GM21529 (cell line): Measurements from ENCODE around the gene PLA2G15.

Experiments used
- ATAC-seq: cut with Tn5 transposase; IDR thresholded peaks from one replicate; pipeline ENCODE4 v1.9.1; 2021; ENCODE audit not compliant: unreplicated experiment

PLA2G15 gene

DNA sequence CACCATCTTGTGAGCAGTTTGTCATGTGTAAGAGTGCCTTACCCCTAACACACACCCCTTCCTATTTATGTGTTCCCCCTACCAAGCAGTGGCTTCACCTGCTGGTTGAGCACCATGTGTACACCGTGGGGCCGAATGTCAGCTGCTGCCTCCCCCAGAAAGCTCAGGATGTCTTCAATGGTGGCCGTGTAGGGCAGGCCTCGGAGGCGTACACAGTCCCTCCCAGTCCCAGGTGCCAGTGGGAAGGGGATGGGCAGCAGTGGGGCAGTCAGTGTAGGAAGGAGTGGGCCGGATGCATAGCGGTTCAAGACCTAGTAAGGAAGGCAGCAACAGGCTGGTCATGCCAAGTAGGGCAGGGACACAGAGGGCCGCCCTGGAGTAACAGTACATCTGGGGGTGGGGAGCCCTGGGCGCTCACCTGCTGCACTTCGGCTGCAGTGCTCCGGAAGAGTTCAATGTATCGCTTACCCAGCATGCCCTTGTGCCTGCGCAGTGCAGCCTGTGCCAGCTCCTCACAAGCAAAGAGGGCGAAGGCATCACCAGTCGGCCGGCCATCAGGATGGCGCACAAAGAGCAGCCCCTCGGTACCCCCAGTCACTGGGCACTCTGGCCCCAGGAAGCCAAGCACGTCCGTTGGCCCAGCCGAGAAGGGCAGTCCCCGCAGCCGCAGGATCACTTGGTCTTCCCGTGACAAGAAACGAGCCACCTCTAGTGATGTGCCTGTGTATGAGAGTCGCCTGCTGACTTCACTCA, 13.6 kb upstream of the PLA2G15 start:
- no peak for ATAC-seq

GRCh38 chr16:68232335-68232734, 12.8 kb upstream of the PLA2G15 start:
- no peak for ATAC-seq

DNA sequence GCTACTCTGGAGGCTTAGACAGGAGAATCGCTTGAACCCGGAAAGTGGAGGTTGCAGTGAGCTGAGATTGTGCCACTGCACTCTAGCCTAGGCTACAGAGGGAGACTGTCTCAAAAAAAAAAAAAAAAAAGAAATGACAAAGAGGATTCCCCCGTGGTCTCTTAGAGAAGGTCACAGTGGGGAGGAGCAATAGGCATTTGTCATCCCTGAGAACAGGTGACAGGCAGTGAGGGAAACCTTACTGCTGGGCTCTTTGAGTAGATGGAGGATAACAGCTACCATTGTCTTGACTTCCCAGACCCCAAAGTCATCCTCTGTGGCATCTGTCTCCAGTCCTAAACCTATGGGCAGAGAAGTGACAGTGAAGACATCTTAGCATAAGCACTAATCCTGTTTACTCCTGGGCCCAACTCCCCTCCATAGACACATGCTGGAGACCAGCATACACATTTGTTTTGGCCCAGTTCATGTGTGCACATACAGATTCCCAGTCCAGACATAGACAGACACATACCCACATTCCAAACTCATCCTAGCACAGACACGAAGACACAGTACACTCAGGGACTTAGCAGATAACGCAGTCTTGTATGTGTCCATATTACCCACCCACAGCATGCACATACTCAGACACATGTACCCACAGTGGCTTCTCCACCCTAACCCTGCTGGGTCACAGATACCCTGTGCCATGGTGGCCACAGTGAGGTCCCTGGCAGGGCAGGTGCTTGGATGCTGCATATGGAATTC, 11.9 kb upstream of the PLA2G15 start:
- no peak for ATAC-seq

- no peak for ATAC-seq
Observed at GRCh38 chr16:68233835-68234187, 11.4 kb upstream of the PLA2G15 start.

- no peak for ATAC-seq
Observed at GRCh38 chr16:68234188-68235107, 10.7 kb upstream of the PLA2G15 start.

- ATAC-seq = no peak
Observed at GRCh38 chr16:68235108-68235886, 9.9 kb upstream of the PLA2G15 start.

DNA sequence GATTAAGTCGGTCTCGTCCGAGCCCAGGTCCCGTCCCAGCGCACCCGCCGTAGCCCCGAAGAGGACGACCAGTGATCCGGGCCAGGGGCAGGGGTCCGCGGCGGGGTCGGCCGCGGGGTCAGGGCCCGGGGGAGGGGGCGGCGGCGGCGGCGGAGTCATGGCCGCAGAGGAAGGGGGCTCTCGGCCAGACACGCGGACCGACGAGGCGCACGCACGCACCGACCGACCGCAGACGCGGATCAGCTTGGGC, 9.4 kb upstream of the PLA2G15 start, which contains the start of gene ESRP2:
TSS of gene ESRP2 (minus strand) at position 241 of the 250 bp plus-strand sequence. CDS start at position 159, 82 bp downstream.
- no peak for ATAC-seq

DNA sequence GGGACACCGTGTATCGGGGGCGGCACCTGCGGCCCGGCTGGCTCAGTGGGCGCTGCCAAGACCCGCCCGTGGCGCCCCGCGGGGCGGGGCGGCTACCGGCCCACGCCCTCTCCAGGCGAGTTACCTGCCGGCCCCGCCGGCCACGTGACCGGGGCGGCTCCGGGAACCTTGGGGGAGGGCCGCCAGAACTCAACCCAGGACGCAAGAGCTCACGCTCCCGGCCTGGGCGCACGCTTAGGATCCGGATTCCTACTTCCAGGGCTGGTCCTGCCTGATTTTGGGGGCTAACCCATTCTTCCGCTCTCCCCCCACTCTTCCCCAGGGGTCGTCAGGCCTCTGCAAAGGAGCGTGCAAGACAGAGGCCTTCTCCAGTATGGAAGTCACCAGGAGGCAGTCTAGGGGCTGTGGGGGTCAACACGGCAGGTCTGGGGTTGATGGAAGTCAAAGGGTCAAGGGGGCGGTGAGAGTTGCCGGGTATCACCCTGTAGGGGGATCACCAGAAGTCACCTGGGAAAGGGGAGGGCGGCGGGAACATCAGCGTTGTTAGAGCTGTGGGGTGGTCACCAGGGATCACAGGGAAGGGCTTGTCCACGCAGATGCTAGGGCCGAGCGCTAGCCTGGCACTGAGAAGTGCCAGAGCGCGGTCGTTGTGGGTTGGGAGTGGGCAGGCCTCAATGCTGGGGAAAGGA, 8.9 kb upstream of the PLA2G15 start:
- no peak for ATAC-seq

DNA sequence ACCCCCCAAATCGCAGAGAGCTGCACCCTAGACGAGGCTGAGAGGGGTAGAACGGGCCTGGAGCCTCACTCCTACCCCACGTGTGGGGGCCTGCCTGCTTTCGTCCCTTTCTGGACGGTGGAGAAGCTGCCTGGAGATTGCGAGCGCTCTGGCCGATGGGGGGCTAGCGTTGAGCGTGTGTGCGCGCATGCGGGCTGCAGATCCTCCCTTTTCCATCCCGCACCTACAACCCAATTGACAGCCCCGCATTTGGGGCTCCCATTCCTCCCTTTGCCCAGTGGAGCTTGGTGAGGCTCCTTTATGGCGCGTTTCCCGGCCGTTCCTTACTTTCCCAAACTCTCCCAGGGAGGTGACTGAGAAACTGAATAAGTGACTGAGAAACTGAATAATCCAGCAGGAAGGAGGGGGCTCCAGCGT, 8.3 kb upstream of the PLA2G15 start:
- ATAC-seq = no peak

DNA sequence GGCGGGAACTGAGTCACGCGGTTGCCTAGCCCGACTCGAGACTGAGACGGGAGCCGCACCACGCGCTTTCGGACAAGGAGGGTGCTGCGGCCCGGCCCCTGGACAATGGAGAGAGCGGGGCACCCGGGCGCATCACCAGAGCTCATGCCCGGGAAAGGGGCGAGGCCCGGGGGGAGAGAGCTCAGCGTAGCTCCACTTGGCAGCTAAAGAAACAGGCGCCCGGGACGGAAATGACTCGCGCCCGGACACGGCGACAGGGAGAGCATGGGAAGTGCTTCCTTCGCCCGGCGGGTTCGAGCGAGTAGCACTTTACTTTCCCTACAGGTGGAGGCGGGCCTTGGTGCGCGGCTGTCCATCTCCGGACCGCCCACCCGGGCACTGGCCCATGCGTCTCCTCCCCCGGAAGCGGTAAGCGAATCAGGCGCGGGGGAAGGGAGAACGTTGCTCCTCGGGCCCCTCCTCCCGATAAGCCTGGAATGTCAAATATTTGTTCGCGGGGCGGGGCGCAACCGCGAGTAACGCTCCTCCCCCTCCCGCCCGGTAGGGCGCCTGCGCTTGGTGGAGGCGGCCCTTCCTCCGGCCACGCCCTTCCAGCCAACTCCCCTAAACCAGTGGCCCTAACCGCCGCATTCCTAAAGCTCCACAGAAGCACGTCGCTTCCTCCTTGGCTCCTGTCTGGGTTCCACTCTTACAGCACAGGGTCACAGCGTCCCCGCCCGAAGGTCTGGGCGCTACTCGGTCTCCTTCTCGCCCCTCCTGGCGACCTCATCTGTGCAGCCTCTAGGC, 7.7 kb upstream of the PLA2G15 start:
- ATAC-seq = peak; percentile 82

DNA sequence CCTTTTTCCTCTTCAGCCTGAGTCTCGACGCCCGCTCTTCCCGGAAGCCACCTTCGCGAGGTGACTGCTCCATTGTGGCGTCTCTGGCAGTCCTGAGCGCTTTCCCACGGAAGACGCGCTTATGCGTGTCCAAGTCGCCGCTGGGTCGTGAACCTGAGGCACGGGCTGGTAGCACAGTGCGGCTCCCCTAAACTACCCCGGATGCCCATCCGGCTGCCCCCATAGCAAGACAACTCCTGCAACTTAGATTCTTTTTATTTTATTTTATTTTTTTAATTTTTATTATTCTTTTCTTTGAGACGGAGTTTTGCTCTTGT, 7.2 kb upstream of the PLA2G15 start:
- no peak for ATAC-seq

DNA sequence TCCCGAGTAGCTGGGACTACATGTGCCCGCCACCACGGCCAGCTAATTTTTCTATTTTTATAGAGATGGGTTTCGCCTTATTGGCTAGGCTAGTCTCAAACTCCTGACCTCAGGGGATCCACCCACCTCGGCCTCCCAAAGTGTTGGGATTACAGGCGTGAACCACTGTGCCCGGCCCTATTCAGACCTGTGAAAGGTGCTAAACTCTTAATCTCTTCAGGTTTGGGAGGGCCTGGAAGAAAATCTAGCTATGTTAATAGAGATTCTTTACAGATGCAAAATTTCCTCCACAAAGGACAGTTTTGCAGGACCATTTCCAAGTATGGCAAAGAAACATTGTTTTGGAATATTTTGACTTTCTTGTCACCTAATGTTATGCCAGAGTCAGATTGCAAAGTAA, 3.1 kb upstream of the PLA2G15 start:
- ATAC-seq = no peak

DNA sequence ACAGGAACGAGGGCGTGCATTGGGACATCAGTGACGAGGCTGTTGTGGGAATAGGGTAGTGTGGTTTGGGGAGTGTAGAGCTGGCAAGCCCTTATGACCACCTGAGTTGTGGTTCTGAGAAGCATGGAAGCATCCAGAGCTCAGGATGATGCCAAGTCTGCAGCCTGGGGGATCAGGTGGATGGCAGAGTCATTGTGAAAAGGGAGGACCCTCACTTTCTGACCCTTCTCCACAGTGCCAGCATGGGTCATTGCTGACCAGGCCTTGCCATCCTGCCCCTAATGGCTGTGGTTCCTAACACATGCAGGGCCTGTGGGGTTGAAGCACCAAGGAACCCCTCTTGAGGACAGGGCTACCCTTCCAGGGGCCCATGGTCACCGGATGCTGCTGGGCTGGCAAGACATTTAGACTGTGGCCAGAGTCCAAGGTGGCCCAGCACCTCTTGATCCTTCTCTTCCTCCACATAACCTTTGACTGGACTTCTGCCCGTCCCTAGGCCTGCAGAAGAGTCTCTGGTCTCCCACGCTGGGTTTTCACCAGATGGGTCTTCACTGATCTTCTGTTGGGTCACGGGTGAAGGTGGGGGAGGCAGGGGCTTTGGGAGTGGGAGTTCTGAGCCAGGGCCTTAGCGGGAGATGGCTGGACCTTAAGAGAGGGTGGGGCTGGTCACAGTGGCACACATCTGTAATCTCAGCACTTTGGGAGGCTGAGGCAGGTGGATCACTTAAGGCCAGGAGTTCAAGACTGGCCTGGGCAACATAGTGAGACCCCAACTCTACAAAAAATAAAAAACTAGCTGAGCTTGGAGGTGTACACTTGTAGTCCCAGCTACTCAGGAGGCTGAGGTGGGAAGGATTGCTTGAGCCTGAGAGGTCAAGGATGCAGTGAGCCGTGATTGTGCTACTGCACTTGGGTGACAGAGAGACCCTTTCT, 2.0 kb upstream of the PLA2G15 start:
- no peak for ATAC-seq

DNA sequence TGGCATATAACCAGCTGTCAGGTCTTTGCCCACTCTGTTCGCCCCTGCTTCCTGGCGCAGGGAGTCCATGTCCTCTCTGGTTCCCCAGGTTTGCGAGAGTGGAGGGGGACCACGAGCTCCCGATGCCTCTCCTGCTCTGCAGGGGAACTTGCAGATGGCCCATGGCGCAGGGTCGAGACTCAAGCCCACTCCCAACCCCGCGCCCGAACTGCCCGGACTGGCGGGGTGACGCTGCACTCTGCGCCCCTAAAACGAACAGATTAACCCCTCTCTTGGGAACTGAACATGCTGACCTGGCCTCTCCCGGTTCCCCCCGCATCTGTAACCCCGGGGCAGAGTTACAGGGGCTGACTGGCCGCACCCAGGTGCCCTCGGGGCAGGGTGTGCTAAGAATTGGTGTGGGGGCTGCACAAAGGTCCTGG, 681 bp upstream of the PLA2G15 start:
- ATAC-seq = no peak

DNA sequence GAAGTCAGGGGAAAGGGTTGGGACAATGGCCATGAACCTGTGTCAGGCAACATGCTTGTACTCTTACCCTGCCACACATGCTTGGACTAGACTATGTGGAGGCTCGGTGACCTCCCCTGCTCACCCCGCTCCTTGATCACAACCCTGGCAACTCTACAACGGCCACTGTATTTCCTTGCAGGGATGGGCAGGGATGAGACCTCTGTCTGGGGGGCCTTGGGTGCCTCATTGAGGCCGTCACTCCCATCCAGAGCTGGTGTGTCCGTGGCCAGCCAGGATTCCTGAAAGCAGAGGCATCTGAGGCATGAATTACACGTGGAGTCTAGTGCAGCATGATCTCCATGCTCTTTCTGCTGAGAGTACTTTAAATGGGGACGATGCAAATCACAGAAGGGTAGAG, 948 bp downstream of the PLA2G15 start:
- ATAC-seq = no peak

DNA sequence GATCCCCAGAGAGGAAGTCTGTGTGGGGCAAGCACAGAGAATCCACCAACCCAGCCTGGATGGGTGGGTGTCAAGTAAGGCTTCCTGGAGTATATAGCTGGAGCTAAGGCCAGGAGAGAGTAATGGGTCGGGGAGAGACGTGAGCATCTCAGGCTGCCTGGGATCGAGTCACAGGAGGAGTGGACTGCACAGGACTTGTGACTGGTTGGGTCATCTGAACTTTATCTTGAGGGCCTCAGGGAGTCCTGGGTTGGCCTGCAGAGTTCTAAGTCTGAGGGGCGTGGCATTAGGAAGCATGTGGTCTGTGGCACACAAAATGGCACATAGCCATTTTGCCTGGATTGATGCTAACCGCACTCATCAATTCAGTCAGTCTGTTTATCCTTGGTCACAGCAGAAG, 1.5 kb downstream of the PLA2G15 start:
- no peak for ATAC-seq

DNA sequence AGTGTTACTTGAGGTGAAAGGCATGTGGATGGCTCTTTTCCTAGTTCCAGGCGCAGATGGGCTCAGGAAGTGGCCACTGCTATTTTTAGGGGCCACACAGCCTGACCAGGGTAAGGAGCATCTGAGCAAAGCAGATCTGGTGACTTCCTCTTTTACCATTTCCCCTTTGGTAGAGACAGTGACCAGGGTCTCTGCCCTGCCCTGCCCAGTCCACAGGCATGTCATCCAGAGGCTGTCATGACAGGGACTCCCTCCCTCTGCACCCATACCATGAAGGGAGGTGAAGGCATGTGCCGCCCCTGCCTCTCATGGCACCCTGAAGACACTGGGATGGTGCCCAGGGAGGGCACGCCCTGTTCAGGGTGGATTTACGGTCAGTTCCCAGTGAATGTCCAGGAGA, 2.2 kb downstream of the PLA2G15 start:
- no peak for ATAC-seq

- ATAC-seq = no peak
Observed at GRCh38 chr16:68247932-68248331, 2.8 kb downstream of the PLA2G15 start.

DNA sequence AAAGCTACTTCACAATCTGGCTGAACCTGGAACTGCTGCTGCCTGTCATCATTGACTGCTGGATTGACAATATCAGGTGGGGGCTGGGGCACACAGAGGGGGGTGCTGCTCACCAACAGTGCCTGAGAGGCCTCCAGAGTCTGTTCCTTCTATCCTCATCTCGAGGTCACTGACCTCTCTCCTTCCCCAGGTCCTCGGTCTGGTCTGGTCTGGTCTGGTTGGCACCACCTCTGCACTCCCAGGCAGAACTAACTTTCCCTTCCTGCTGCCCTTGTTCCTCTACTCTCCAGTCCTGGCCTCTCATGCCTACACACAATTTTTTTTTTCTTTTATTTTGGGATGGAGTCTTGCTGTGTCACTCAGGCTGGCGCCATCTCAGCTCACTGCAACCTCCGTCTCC, 4.2 kb downstream of the PLA2G15 start:
- no peak for ATAC-seq
